ENCODE measurements around the gene RIPK4.

DNA sequence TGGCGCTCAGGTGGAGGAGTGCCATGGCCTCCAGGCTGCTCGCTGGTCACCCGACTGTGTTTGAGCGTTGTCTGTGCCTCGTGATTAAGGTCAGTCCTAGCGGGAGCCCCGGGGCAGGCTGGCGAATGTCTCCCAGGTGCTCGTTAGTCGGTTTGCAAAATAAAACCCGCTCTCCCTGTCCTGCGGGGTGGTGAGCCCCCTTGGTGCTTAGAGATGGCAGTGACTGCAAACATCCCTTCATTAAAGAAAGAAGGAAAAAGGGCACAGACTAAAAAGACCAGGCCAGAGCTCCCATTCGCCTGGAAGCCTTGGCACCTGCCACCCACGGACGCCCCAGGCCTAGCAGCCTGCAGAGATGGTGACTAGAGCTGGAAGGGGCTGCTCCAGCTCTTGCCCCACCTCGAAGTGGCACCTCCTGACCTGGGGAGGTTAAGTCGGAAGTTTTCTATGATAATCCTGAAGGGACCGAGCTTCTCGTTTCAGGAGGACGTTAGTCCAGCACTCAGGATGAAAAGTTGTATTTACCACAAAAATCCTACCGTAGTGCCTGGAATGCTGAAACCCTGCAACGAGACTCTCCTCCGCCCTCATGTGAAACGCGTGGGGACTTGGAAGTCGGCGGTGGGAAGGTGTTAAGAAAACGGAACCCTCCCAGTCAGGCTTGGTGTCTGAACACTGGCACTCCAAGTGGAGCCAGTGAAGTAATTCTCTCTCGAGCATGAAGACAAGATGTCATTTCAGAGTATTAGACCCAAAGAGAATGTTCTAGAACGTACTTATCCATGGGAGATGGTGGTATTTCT lies 24.6 kb downstream of the RIPK4 start:
- TF ChIP-seq, protein P1, sequence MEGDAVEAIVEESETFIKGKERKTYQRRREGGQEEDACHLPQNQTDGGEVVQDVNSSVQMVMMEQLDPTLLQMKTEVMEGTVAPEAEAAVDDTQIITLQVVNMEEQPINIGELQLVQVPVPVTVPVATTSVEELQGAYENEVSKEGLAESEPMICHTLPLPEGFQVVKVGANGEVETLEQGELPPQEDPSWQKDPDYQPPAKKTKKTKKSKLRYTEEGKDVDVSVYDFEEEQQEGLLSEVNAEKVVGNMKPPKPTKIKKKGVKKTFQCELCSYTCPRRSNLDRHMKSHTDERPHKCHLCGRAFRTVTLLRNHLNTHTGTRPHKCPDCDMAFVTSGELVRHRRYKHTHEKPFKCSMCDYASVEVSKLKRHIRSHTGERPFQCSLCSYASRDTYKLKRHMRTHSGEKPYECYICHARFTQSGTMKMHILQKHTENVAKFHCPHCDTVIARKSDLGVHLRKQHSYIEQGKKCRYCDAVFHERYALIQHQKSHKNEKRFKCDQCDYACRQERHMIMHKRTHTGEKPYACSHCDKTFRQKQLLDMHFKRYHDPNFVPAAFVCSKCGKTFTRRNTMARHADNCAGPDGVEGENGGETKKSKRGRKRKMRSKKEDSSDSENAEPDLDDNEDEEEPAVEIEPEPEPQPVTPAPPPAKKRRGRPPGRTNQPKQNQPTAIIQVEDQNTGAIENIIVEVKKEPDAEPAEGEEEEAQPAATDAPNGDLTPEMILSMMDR (IDR thresholded peaks at IDR 0.05) = no peak
- no peak for TF ChIP-seq POLR2AphosphoS5 (IDR thresholded peaks at IDR 0.05)

Measured in esophagus muscularis mucosa (tissue), 3 donors.